Neural progenitor cell (in vitro differentiated cells): ENCODE results near the gene ETV6.

ENCODE experiments used
- CTCF ChIP-seq: fragments of 200-600 bp; sonication (generic); IDR thresholded peaks from 2 replicates; pipeline ENCODE4 v1.5.1; 2017; ENCODE audit warnings: antibody characterized with exemption, mild to moderate bottlenecking
- EZH2phosphoT487 ChIP-seq: fragments of 200-600 bp; sonication (generic); IDR thresholded peaks from 2 replicates; pipeline ENCODE4 v1.6.1; 2017; ENCODE audit warnings: antibody characterized with exemption

GRCh38 chr12:11756022-11756421 lies 106.5 kb downstream of the ETV6 start:
- TF ChIP-seq CTCF (no peak), EZH2phosphoT487 (no peak)
